ENCODE results near the gene SORCS3. TPM values are rescaled to one million over a fixed set of nuclear protein-coding genes. Genes with fewer than 3 reads are reported as not detected.

The SORCS3 gene
- total and polyA plus RNA-seq, 9 of the 15 experiments (the other 6 are each of a cell fraction or from before 2014, with no cell fraction given), result not detected

GRCh38 chr10:105121743-105122142, 480.7 kb downstream of the SORCS3 start:
- in situ Hi-C loops (cut with MboI) (no loop called here), intact Hi-C loops (cut with micrococcal nuclease) (no loop called here)
- ChIA-PET POLR2A (no interaction called here), CTCF (ENCODE audit: low intra/inter-chr PET ratio) (no interaction called here)
- FAIRE-seq (no peak), ATAC-seq (no peak), DNase-seq (ENCODE audit: extremely low read depth in 1 of 4, low spot score in 3 of 4) (no peak)
- Histone ChIP-seq H3K36me3 (ENCODE audit: control insufficient read depth, insufficient read depth, low read length) (no peaks in the 10 kb centered on the region), H3K9ac (ENCODE audit: insufficient read depth in 1 of 2, low read depth in 2 of 2, low read length in 2 of 2) (no peak overlapping the region), H3K9me1 (ENCODE audit: control insufficient read depth, insufficient read depth, low read length) (no peaks in the 10 kb centered on the region), H3K79me2 (ENCODE audit: control insufficient read depth, insufficient read depth, low read length) (no peaks in the 10 kb centered on the region), H3K4me1 (replicated peaks in 1 of 2; ENCODE audit: control insufficient read depth in 2 of 2, insufficient read depth in 2 of 2, low read length in 2 of 2) (no peaks in the 10 kb centered on the region), H3K4me2 (ENCODE audit: insufficient read depth, low read length) (no peak overlapping the region), H2AFZ (ENCODE audit: low read depth, low read length) (no peak overlapping the region), H3K9me3 (replicated peaks; ENCODE audit: control insufficient read depth, insufficient read depth, low read depth, low read length) (no peaks in the 10 kb centered on the region), H4K20me1 (replicated peaks; ENCODE audit: control insufficient read depth, insufficient read depth, low read length) (no peaks in the 10 kb centered on the region), H3K4me3 (no peak overlapping the region), H3K27ac (ENCODE audit: extremely low read depth, low read depth, low read length) (no peak overlapping the region), H3K27me3 (ENCODE audit: control insufficient read depth in 2 of 2, insufficient read depth in 2 of 2, low read length in 2 of 2) (no peaks in the 10 kb centered on the region)
- TF ChIP-seq XRCC3 (IDR thresholded peaks at IDR 0.05) (no peak), NKRF (IDR thresholded peaks at IDR 0.05; ENCODE audit: borderline replicate concordance) (no peak), BRD9 (IDR thresholded peaks at IDR 0.05; ENCODE audit: low read depth, partially characterized antibody) (no peak), TFE3 (CRISPR knock-in tag; IDR thresholded peaks at IDR 0.05) (no peak), MAFG (tag; conservative IDR thresholded peaks at IDR 0.05) (no peak), ATF7 (IDR thresholded peaks at IDR 0.05) (no peak), SRSF1 (IDR thresholded peaks at IDR 0.05; ENCODE audit: low read depth, low read length) (no peak), ZC3H8 (IDR thresholded peaks at IDR 0.05) (no peak)
- BruUV-seq (replicated peaks), result no TSS peak
- WGBS (ENCODE audit: insufficient coverage, low coverage, missing lambda C conversion rate), result 0% methylated on average over 3 of the region's 3 CpGs

Measured in K562 (cell line).